ENCODE measurements around the gene ACBD6. TPM values are rescaled to one million over a fixed set of nuclear protein-coding genes. Genes with fewer than 3 reads are reported as not detected.

ACBD6 gene
- total RNA-seq, 2 donors from 2014 or later = 41.9 to 50.0 TPM

DNA sequence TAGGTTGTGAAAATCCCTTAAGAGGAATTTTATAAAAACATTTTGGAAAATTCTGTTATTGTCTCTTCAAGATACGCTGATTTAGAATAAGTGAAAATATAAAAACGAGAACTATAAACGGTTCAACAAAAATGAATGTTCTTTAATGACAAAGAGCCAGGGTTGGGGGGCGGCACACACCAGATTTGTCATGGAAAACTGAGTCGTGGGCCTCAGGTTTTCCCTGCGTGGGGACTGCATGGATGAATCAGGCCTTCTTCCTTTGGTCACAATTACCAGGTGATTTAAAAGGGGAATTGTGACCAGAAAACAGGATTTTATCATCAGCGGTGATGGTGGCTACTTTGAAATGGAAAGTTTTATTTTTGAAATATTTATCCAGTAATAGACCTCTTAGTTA, 263.7 kb downstream of the ACBD6 start:
- peaks cover 40% of the 10 kb centered on the region for H3K27me3 ChIP-seq (replicated peaks; ENCODE audit: insufficient read depth)
- intact Hi-C loops (cut with DNase I) = no loop called here

More for the DNA sequence above, 263.7 kb downstream of the ACBD6 start:
- H3K4me3 ChIP-seq = no peak overlapping the region
- DNase-seq (ENCODE audit: low spot score) = no peak
- H3K4me1 ChIP-seq (replicated peaks) = no peaks in the 10 kb centered on the region
- no peaks in the 10 kb centered on the region for H3K9me3 ChIP-seq
- 19% methylated on average over 7 of the region's 7 CpGs for WGBS
- TF ChIP-seq POLR2AphosphoS5 (IDR thresholded peaks at IDR 0.05) = no peak
- TF ChIP-seq POLR2A (IDR thresholded peaks at IDR 0.05) = no peak
- no peak for TF ChIP-seq CTCF (IDR thresholded peaks at IDR 0.05)
- no peaks in the 10 kb centered on the region for H3K36me3 ChIP-seq
- H3K27ac ChIP-seq = no peak overlapping the region

Small RNA genes within 50 kb of the gene (microRNA-seq; reads per million reads assigned to microRNA genes)
- not detected for gene MIR3121

Small RNA genes within 50 kb of the gene (small RNA-seq; reads per million reads assigned to genes)
- gene MIR3121 = 0 to 0.10 reads per million in 2 donors
- gene RF00019 = 0 reads per million in 2 donors

Other genes starting within 250 kb of the ACBD6 start
- gene OVAAL, start 56.4 kb upstream of the ACBD6 start, total RNA-seq = under 1 TPM in 1 of 2 donors, not detected in 1; 0.62 TPM
- gene XPR1, start 129.4 kb upstream of the ACBD6 start, total RNA-seq = 10 to 100 TPM; 17.5 to 70.3 TPM